ENCODE data around the gene CAMK2D.

Gene CAMK2D

GRCh38 chr4:113433116-113433515, 328.4 kb downstream of the CAMK2D start:
- Histone ChIP-seq H4K5ac (ENCODE audit: low read length) (no peak overlapping the region), H3K27ac (ENCODE audit: low read depth, low read length) (no peak overlapping the region), H2BK120ac (ENCODE audit: low read depth, low read length) (no peak overlapping the region), H3K4me3 (ENCODE audit: low read length) (no peak overlapping the region), H3K79me1 (ENCODE audit: low read length) (no peaks in the 10 kb centered on the region), H3K79me2 (ENCODE audit: control insufficient read depth, insufficient read depth, low read length) (no peaks in the 10 kb centered on the region), H3K4me2 (ENCODE audit: low read length) (no peak overlapping the region), H3K18ac (ENCODE audit: low read length) (no peak overlapping the region), H3K9ac (ENCODE audit: low read length) (no peak overlapping the region), H4K8ac (ENCODE audit: low read depth, low read length) (no peak overlapping the region), H2BK15ac (replicated peaks; ENCODE audit: low read depth) (no peak overlapping the region), H2BK5ac (ENCODE audit: low read length) (no peak overlapping the region), H2AK5ac (ENCODE audit: low read length) (no peak overlapping the region), H3K27me3 (ENCODE audit: insufficient read depth, low read length, poor library complexity) (no peaks in the 10 kb centered on the region), H3K56ac (ENCODE audit: low read length) (no peak overlapping the region), H3K4me1 (ENCODE audit: control insufficient read depth, low read depth, low read length) (no peaks in the 10 kb centered on the region), H3K4ac (ENCODE audit: low read depth, low read length) (no peak overlapping the region), H3K36me3 (ENCODE audit: control insufficient read depth, insufficient read depth, low read length) (no peaks in the 10 kb centered on the region), H3K23ac (ENCODE audit: low read length) (no peak overlapping the region)
- no peak for DNase-seq
- no CpG with 5 or more reads among the region's 1 CpG for WGBS (ENCODE audit: extremely low coverage, insufficient coverage, low lambda C conversion rate)

- Histone ChIP-seq H3K36me3 (ENCODE audit: control insufficient read depth, insufficient read depth, low read length) (no peaks in the 10 kb centered on the region), H3K4me1 (ENCODE audit: control insufficient read depth, low read depth, low read length) (no peaks in the 10 kb centered on the region), H3K27me3 (ENCODE audit: insufficient read depth, low read length, poor library complexity) (no peaks in the 10 kb centered on the region), H2BK15ac (replicated peaks; ENCODE audit: low read depth) (no peak overlapping the region), H2BK120ac (ENCODE audit: low read depth, low read length) (no peak overlapping the region), H3K23ac (ENCODE audit: low read length) (no peak overlapping the region), H2AK5ac (ENCODE audit: low read length) (no peak overlapping the region), H3K4me2 (ENCODE audit: low read length) (no peak overlapping the region), H3K79me1 (ENCODE audit: low read length) (no peaks in the 10 kb centered on the region), H3K56ac (ENCODE audit: low read length) (no peak overlapping the region), H3K18ac (ENCODE audit: low read length) (no peak overlapping the region), H3K27ac (ENCODE audit: low read depth, low read length) (no peak overlapping the region), H3K9ac (ENCODE audit: low read length) (no peak overlapping the region), H3K79me2 (ENCODE audit: control insufficient read depth, insufficient read depth, low read length) (no peaks in the 10 kb centered on the region), H4K8ac (ENCODE audit: low read depth, low read length) (no peak overlapping the region), H3K4ac (ENCODE audit: low read depth, low read length) (no peak overlapping the region), H3K4me3 (ENCODE audit: low read length) (no peak overlapping the region), H4K5ac (ENCODE audit: low read length) (no peak overlapping the region), H2BK5ac (ENCODE audit: low read length) (no peak overlapping the region)
- DNase-seq: no peak
- WGBS (ENCODE audit: extremely low coverage, insufficient coverage, low lambda C conversion rate): no CpG with 5 or more reads among the region's 1 CpG
These were observed 337.9 kb downstream of the CAMK2D start for GRCh38 chr4:113423631-113424030.

GRCh38 chr4:113420938-113421337, 340.6 kb downstream of the CAMK2D start:
- H4K8ac ChIP-seq (ENCODE audit: low read depth, low read length): no peak overlapping the region
- no peak overlapping the region for H2BK120ac ChIP-seq (ENCODE audit: low read depth, low read length)
- DNase-seq: no peak
- no peak overlapping the region for H3K23ac ChIP-seq (ENCODE audit: low read length)
- H3K79me2 ChIP-seq (ENCODE audit: control insufficient read depth, insufficient read depth, low read length): no peaks in the 10 kb centered on the region
- no peak overlapping the region for H2BK15ac ChIP-seq (replicated peaks; ENCODE audit: low read depth)
- H2AK5ac ChIP-seq (ENCODE audit: low read length): no peak overlapping the region
- no peak overlapping the region for H3K4ac ChIP-seq (ENCODE audit: low read depth, low read length)
- no peak overlapping the region for H3K56ac ChIP-seq (ENCODE audit: low read length)
- no peaks in the 10 kb centered on the region for H3K27me3 ChIP-seq (ENCODE audit: insufficient read depth, low read length, poor library complexity)
- H3K27ac ChIP-seq (ENCODE audit: low read depth, low read length): no peak overlapping the region
- no peak overlapping the region for H3K4me2 ChIP-seq (ENCODE audit: low read length)
- no peaks in the 10 kb centered on the region for H3K4me1 ChIP-seq (ENCODE audit: control insufficient read depth, low read depth, low read length)
- no peak overlapping the region for H3K4me3 ChIP-seq (ENCODE audit: low read length)
- H3K9ac ChIP-seq (ENCODE audit: low read length): no peak overlapping the region
- no peaks in the 10 kb centered on the region for H3K36me3 ChIP-seq (ENCODE audit: control insufficient read depth, insufficient read depth, low read length)
- H3K79me1 ChIP-seq (ENCODE audit: low read length): no peaks in the 10 kb centered on the region
- H2BK5ac ChIP-seq (ENCODE audit: low read length): no peak overlapping the region
- H4K5ac ChIP-seq (ENCODE audit: low read length): no peak overlapping the region
- no peak overlapping the region for H3K18ac ChIP-seq (ENCODE audit: low read length)

- Histone ChIP-seq H3K36me3 (ENCODE audit: control insufficient read depth, insufficient read depth, low read length) (no peaks in the 10 kb centered on the region), H3K4ac (ENCODE audit: low read depth, low read length) (no peak overlapping the region), H4K8ac (ENCODE audit: low read depth, low read length) (no peak overlapping the region), H2BK120ac (ENCODE audit: low read depth, low read length) (no peak overlapping the region), H3K18ac (ENCODE audit: low read length) (no peak overlapping the region), H2BK15ac (replicated peaks; ENCODE audit: low read depth) (no peak overlapping the region), H3K79me2 (ENCODE audit: control insufficient read depth, insufficient read depth, low read length) (no peaks in the 10 kb centered on the region), H3K4me1 (ENCODE audit: control insufficient read depth, low read depth, low read length) (no peaks in the 10 kb centered on the region), H3K4me2 (ENCODE audit: low read length) (no peak overlapping the region), H3K27ac (ENCODE audit: low read depth, low read length) (no peak overlapping the region), H2BK5ac (ENCODE audit: low read length) (no peak overlapping the region), H3K56ac (ENCODE audit: low read length) (no peak overlapping the region), H3K79me1 (ENCODE audit: low read length) (no peaks in the 10 kb centered on the region), H4K5ac (ENCODE audit: low read length) (no peak overlapping the region), H3K23ac (ENCODE audit: low read length) (no peak overlapping the region), H3K9ac (ENCODE audit: low read length) (no peak overlapping the region), H3K27me3 (ENCODE audit: insufficient read depth, low read length, poor library complexity) (no peaks in the 10 kb centered on the region), H2AK5ac (ENCODE audit: low read length) (no peak overlapping the region), H3K4me3 (ENCODE audit: low read length) (no peak overlapping the region)
- no peak for DNase-seq
- WGBS (ENCODE audit: extremely low coverage, insufficient coverage, low lambda C conversion rate): no CpG with 5 or more reads among the region's 2 CpGs
These were observed 341.9 kb downstream of the CAMK2D start for GRCh38 chr4:113419631-113420030.

GRCh38 chr4:113411496-113411938, 350.0 kb downstream of the CAMK2D start:
- DNase-seq: no peak
- Histone ChIP-seq H2AK5ac (ENCODE audit: low read length) (no peak overlapping the region), H3K36me3 (ENCODE audit: control insufficient read depth, insufficient read depth, low read length) (no peaks in the 10 kb centered on the region), H2BK120ac (ENCODE audit: low read depth, low read length) (no peak overlapping the region), H3K56ac (ENCODE audit: low read length) (no peak overlapping the region), H4K8ac (ENCODE audit: low read depth, low read length) (no peak overlapping the region), H3K23ac (ENCODE audit: low read length) (no peak overlapping the region), H2BK15ac (replicated peaks; ENCODE audit: low read depth) (no peak overlapping the region), H3K79me1 (ENCODE audit: low read length) (no peaks in the 10 kb centered on the region), H2BK5ac (ENCODE audit: low read length) (no peak overlapping the region), H3K4ac (ENCODE audit: low read depth, low read length) (no peak overlapping the region), H3K27me3 (ENCODE audit: insufficient read depth, low read length, poor library complexity) (no peaks in the 10 kb centered on the region), H3K4me3 (ENCODE audit: low read length) (no peak overlapping the region), H3K79me2 (ENCODE audit: control insufficient read depth, insufficient read depth, low read length) (no peaks in the 10 kb centered on the region), H4K5ac (ENCODE audit: low read length) (no peak overlapping the region), H3K4me2 (ENCODE audit: low read length) (no peak overlapping the region), H3K9ac (ENCODE audit: low read length) (no peak overlapping the region), H3K18ac (ENCODE audit: low read length) (no peak overlapping the region), H3K4me1 (ENCODE audit: control insufficient read depth, low read depth, low read length) (no peaks in the 10 kb centered on the region), H3K27ac (ENCODE audit: low read depth, low read length) (no peak overlapping the region)
- no CpG with 5 or more reads among the region's 4 CpGs for WGBS (ENCODE audit: extremely low coverage, insufficient coverage, low lambda C conversion rate)

- Histone ChIP-seq H3K56ac (ENCODE audit: low read length) (no peak overlapping the region), H3K23ac (ENCODE audit: low read length) (no peak overlapping the region), H3K18ac (ENCODE audit: low read length) (no peak overlapping the region), H3K4me1 (ENCODE audit: control insufficient read depth, low read depth, low read length) (no peaks in the 10 kb centered on the region), H3K4ac (ENCODE audit: low read depth, low read length) (no peak overlapping the region), H2AK5ac (ENCODE audit: low read length) (no peak overlapping the region), H2BK15ac (replicated peaks; ENCODE audit: low read depth) (no peak overlapping the region), H3K9ac (ENCODE audit: low read length) (no peak overlapping the region), H4K8ac (ENCODE audit: low read depth, low read length) (no peak overlapping the region), H3K79me2 (ENCODE audit: control insufficient read depth, insufficient read depth, low read length) (no peaks in the 10 kb centered on the region), H3K27me3 (ENCODE audit: insufficient read depth, low read length, poor library complexity) (no peaks in the 10 kb centered on the region), H3K4me2 (ENCODE audit: low read length) (no peak overlapping the region), H2BK5ac (ENCODE audit: low read length) (no peak overlapping the region), H3K4me3 (ENCODE audit: low read length) (no peak overlapping the region), H3K36me3 (ENCODE audit: control insufficient read depth, insufficient read depth, low read length) (no peaks in the 10 kb centered on the region), H3K27ac (ENCODE audit: low read depth, low read length) (no peak overlapping the region), H2BK120ac (ENCODE audit: low read depth, low read length) (no peak overlapping the region), H3K79me1 (ENCODE audit: low read length) (no peaks in the 10 kb centered on the region), H4K5ac (ENCODE audit: low read length) (no peak overlapping the region)
- DNase-seq: no peak
These were observed 350.9 kb downstream of the CAMK2D start for GRCh38 chr4:113410686-113411085.

Data from mesendoderm (in vitro differentiated cells).